ENCODE measurements around the gene CBX4.

CBX4 gene

DNA sequence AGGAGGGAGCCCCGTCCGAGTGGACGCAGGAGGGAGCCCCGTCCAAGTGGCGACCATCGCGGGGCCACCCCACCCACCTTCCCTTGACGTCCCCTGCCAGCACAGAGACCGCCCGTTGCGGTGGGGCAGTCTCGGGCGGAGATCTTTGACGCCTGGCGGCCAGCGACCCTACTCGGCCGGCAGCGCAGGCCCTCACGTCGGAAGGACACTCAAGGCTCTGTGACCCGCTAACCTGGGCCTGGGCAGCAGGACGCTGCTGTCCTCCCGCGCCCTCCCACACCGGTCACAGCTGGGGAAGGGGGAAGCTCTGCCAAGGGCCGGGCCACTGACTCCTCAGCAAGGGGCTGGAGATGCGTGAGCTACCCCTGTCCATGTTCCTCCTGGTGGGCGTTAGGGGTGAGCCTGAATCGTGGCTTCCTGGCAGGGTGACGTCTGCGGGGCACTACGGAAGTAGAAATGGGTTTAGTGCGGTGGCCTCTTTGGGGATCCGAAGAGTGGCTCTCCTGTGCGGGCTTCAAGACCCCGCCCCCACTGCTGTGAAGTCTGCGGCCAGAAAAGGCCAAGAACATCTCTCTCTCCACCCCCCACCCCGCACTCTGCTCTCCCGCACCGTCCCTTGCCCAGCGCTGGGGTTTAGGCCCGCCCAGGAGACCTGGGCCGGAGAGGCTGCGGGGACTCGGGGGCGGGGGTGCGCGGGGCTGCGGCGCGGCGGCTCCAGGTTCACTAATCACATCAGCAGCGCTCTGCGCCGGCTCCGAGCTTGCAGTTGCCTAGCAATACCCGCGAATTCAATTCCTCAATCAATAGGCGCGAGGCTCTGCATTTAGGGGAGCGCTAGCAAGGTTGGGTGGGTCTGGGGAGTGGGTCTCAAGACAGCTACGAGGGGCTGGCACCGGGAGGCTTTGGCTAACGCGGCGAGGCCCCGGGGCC, 48.2 kb downstream of the CBX4 start:
- no peak for DNase-seq (ENCODE audit: low read depth in 3 of 3, low spot score in 1 of 3)

DNA sequence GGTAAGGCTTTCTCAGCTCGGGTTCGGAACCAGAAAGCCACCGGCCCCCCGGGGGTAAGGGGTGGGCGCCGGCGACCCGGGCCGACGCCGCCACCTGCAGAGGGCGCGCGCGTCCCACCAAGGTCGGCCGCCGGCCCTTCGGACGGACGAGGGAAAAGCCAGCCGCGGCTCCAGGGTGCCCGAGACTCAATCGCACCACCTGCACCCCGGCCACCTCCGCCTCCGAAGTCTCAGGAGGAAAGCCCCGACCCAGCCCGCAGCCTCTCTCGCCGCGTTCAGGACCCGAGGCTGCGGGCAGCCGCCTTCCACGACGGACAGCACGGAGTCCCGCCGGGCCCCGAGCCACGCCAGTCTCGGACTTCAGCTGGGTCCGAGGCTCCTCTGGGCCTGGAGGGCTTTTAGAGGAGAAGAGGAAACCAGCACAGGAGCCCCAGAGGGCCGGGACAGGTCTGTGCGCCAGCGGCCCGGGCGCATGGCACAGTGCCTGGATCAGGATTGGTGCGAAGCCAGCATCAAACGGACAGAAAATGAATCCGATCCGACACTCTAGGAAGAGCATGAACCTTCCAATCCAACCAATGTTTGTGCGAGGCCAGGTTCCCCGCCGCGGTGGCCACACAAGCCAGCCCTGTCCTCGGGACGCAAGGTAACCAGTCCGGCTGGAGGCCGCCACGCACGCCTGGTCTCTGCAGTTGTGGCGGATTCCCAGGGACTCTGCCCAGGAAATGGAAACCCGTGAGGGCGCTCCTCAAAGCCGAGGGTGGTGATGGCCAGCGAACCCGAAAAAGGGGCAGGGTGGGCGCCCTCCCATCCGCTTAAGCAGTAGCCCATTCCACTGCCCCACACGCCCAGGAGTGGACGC, 49.1 kb downstream of the CBX4 start:
- DNase-seq (ENCODE audit: low read depth in 3 of 3, low spot score in 1 of 3): no peak

DNA sequence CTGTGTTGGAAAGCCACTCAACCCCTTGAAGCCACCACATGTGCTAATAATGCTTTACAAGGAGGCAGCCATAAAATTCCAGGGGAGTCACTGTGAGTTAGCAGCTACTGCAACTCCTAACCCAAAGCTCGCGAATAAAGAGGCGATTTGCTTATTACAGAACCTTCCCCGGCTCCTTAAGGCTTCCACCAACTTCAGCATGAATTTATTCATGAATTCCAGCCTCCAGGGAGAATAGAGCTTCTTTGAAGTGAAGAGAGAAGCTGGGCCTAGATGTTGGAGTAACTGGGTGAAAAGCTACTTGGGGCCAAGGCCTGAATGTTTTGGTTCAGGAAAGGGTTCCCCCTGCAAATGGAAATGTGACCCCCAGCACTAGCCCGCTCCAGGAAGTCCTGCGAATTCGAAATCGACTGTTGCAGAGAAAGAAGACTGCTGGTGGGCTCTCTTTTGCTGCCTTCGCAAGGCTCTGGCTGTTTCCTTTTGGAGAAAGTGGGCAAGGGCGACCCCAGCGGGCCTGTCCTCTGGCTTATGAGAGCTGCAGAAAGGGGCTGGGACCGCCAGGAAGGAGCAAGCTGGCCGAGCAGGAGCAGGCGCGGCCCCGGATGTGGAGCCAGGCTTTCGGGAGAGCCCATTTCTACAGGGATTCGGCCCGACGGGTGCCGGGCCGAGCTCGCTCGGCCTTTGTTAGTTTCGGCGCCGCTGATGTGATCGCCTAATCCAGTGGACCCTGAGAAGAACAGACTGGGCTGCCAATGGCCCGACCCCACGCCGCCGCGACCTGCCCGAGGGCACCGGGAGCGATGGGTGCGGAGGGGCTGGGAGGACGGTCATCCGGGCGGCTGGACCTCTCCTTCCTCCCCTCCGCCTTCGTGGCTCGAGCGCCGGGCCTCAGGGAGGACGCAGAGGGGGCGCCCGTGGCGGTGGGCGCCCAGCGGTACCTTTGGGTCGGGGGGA, 50.0 kb downstream of the CBX4 start:
- DNase-seq (ENCODE audit: low read depth in 3 of 3, low spot score in 1 of 3): no peak

DNA sequence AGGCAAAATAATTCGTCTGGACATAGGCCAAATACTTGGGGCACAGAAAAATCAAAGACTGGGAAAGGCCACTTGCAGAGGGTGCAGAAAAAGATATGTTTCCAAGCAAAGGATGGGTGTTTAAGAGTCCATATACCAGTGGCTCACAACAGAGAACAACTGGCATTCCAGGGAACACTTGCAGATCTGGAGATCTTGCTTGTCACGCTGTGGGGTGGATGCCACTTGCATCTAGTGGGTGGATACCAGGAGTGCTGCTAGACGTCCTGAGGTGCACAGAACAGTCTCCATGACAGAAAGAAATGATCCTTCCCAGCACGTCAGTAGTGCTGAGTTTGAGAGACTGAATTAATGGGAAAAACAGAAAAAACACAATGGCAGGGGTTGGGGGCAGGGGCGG, 50.8 kb downstream of the CBX4 start:
- no peak for DNase-seq (ENCODE audit: low read depth in 3 of 3, low spot score in 1 of 3)

DNA sequence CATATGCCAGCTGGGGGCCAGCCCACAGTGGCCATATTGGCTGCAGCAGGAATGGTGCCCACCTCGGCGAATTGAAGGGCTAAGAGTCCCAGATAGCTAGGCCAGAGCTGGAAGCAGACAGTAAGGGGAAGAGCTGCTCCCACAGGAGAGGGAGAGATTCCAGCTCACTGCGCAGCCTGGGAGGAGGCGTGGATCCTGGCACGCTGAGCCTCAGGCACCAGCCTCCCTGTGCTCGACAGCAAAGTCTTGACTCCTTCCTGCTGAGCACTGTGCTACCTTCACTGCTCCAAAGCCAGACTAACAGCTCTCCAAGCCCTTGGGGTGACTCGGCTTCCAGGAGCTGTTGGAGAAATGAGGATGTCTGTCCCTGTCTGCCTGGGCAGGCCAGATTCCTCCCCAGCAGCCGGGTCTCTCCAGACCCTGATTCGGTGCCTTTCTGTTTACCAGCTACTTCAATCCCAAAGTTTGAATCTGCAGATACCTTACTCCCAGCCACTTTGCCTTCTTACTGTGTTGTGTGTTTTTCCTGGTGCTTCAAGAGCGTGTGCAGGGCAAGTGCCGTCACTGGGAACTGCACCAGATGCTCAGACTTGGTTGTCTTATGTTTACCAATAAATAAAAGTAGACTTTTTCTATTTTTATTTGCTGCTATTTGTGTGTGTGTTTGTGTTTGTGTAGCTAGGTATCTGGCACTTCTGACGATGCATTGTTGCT, 52.2 kb downstream of the CBX4 start:
- no peak for DNase-seq (ENCODE audit: low read depth in 3 of 3, low spot score in 1 of 3)

DNA sequence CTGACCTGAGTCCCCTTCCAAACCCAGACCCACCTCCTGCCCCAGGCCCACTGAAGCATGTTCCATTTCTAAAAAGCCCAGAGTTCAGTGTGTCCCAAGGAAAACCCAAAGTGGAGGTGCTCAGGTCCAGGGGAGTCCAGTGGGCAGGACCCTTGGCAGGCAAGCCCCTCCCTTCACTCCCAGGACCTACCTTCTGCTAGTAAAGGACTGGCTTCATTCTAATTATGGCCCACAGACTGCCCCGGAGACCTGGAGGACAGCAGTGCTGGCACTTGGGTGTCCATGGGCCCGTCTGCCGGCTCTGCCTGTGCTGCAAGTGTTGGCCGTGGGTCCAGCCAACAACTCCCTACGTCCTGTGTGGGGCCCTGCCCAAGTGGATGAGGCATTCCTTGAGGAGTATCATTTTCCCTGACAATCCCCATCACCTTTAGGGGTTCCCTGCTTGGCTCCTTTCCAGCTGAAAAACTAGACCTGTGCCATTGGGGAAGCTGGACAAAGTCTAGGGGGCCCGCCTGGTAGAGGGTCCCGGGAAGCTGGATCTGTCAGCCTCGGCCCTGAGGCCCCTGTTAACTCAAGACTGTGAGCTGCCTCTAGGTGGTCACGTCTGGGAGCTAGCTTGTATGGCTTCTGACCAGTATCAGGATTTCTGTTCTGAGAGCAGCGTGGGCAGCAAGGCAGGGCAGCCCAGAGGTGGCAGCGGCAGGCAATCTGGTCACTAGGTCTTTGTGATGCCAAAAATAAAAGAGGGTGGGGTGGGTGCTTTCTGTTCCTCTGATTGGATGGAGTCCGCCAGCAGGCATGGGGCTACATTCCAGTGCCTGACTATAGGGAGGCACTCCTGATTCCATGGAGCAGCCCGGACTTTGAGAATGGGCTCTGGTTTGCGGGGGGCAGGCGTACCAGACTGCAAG, 53.1 kb downstream of the CBX4 start:
- DNase-seq (ENCODE audit: low read depth in 3 of 3, low spot score in 1 of 3): no peak

DNA sequence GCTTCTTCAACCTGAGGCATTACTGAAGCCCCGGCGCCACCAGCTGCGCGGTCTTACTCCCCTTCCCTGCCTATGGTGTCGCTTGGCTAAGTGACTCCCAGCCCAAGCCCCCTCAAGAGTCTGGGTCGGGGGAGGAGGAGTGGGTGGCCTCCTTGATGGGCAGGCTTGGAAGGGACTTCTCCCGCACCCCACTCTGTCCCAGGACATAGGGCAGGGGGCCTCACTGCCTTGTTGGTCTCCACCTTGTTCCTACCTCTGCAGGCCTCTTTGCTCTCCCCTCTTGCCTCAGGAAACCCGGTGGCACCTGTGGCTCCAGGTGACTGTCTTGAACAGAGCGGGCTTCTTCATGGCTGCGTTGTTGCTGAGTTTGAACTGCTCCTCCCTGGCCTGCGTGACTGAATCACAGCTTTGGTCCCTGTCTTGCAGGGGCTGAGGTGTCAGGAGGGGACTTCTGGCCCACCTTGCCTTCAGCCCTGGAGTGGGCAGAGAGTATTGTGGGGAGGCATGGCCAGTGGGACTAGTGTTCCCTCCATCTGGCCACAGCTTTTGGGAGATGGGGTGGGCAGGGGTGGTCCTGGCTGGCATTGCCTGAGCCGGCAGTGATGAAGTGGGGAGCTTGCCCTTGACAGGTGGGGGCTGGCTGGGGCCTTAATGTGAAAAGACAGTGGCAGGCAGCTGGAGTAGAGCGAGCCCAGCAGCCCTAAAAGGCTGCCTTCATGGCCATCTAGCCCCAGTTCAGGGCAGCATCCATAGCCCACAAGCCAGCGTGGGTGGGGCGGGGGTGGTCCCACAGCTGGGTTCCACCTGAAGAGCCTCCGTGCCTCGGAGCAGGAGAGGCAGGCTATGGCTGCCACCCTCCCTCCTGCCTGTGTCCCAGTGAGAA, 54.0 kb downstream of the CBX4 start:
- DNase-seq (ENCODE audit: low read depth in 3 of 3, low spot score in 1 of 3): no peak

DNA sequence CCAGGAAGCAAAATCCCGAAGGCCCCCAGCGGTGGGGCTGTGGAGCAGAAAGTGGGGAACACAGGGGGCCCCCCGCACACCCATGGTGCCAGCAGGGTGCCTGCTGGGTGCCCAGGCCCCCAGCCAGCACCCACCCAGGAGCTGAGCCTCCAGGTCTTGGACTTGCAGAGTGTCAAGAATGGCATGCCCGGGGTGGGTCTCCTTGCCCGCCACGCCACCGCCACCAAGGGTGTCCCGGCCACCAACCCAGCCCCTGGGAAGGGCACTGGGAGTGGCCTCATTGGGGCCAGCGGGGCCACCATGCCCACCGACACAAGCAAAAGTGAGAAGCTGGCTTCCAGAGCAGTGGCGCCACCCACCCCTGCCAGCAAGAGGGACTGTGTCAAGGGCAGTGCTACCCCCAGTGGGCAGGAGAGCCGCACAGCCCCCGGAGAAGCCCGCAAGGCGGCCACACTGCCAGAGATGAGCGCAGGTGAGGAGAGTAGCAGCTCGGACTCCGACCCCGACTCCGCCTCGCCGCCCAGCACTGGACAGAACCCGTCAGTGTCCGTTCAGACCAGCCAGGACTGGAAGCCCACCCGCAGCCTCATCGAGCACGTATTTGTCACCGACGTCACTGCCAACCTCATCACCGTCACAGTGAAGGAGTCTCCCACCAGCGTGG, 54.8 kb downstream of the CBX4 start:
- no peak for DNase-seq (ENCODE audit: low read depth in 3 of 3, low spot score in 1 of 3)

DNA sequence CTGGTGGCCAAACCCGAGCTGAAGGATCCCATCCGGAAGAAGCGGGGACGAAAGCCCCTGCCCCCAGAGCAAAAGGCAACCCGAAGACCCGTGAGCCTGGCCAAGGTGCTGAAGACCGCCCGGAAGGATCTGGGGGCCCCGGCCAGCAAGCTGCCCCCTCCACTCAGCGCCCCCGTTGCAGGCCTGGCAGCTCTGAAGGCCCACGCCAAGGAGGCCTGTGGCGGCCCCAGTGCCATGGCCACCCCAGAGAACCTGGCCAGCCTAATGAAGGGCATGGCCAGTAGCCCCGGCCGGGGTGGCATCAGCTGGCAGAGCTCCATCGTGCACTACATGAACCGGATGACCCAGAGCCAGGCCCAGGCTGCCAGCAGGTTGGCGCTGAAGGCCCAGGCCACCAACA, 55.3 kb downstream of the CBX4 start:
- no peak for DNase-seq (ENCODE audit: low read depth in 3 of 3, low spot score in 1 of 3)

Measured in stimulated activated CD4-positive, alpha-beta T cell treated with anti-CD3 and anti-CD28 coated beads, TNF-alpha, amount 100 ng/mL, for 1 hour (primary cell).